SKM-1 treated with dmso at 0.1 percent for 144 hours (cell line): ENCODE measurements around the gene TTC9B.
"Not testable (repeated sequence)": the region's sequence is repeated elsewhere in the genome, so short reads cannot be mapped to it uniquely, and the experiment has no call there.

ENCODE experiments used
- DNase-seq: peaks from one replicate; lab custom pipeline; 2025; ENCODE audit not compliant: unreplicated experiment; lab: John Stamatoyannopoulos, UW

The TTC9B gene

GRCh38 chr19:40174092-40174491, 44.1 kb downstream of the TTC9B start:
- no peak for DNase-seq

- DNase-seq, result not testable (repeated sequence)
These were observed 46.9 kb downstream of the TTC9B start for GRCh38 chr19:40171293-40171692.

GRCh38 chr19:40170303-40170989, 47.7 kb downstream of the TTC9B start:
- DNase-seq, result not testable (repeated sequence)

- DNase-seq, result not testable (repeated sequence)
These were observed 48.5 kb downstream of the TTC9B start for GRCh38 chr19:40169482-40170302.
